HG02642 (cell line): ENCODE results near the gene SCRN3.

Experiments used
- ATAC-seq: cut with Tn5 transposase; IDR thresholded peaks from one replicate; pipeline ENCODE4 v1.9.1; 2021; ENCODE audit warnings: mild to moderate bottlenecking; ENCODE audit not compliant: unreplicated experiment, poor library complexity

The SCRN3 gene

GRCh38 chr2:174473796-174474195 is 78.3 kb downstream of the SCRN3 start:
- no peak for ATAC-seq

GRCh38 chr2:174477759-174478158 is 82.2 kb downstream of the SCRN3 start:
- no peak for ATAC-seq
